Fibroblast of pulmonary artery (primary cell): Measurements from ENCODE around the gene ZNF548.
A peak's percentile ranks its signal among the peaks of the same experiment; 100 is the strongest.

Source experiments
- DNase-seq: peaks from one replicate; pipeline ENCODE4 v3.0.0-alpha.2; 2010; ENCODE audit warnings: low read depth
- H3K4me3 ChIP-seq: replicated peaks from 2 replicates; pipeline ENCODE4 v1.5.1; 2011; ENCODE audit warnings: low read depth, mild to moderate bottlenecking, control low read depth, low read length, moderate library complexity
- TF ChIP-seq, protein P1 (sequence below): IDR thresholded peaks from 2 replicates; pipeline ENCODE4 v1.5.1; 2011; ENCODE audit warnings: mild to moderate bottlenecking, control low read depth, low read length, inconsistent platforms; ENCODE audit errors: missing control alignments

The ZNF548 gene

GRCh38 chr19:57389730-57390598, at the start of gene ZNF548:
Gene ZNF548 (plus strand): TSS chr19:57389854. CDS start chr19:57390100, 246 bp downstream.
- peak; percentile 100 for DNase-seq
- TF ChIP-seq, protein P1, sequence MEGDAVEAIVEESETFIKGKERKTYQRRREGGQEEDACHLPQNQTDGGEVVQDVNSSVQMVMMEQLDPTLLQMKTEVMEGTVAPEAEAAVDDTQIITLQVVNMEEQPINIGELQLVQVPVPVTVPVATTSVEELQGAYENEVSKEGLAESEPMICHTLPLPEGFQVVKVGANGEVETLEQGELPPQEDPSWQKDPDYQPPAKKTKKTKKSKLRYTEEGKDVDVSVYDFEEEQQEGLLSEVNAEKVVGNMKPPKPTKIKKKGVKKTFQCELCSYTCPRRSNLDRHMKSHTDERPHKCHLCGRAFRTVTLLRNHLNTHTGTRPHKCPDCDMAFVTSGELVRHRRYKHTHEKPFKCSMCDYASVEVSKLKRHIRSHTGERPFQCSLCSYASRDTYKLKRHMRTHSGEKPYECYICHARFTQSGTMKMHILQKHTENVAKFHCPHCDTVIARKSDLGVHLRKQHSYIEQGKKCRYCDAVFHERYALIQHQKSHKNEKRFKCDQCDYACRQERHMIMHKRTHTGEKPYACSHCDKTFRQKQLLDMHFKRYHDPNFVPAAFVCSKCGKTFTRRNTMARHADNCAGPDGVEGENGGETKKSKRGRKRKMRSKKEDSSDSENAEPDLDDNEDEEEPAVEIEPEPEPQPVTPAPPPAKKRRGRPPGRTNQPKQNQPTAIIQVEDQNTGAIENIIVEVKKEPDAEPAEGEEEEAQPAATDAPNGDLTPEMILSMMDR, result peak; percentile 22
- peak within 1 kb of the TSS; percentile 98 for H3K4me3 ChIP-seq

GRCh38 chr19:57342582-57342981, 47.1 kb upstream of the ZNF548 start:
- H3K4me3 ChIP-seq, result no peak overlapping the region
- no peak for DNase-seq
- TF ChIP-seq, protein P1, result no peak

- no peak overlapping the region for H3K4me3 ChIP-seq
- TF ChIP-seq, protein P1, result no peak
- peak; percentile 21 for DNase-seq
These were observed 41.5 kb upstream of the ZNF548 start for GRCh38 chr19:57348136-57348535.

- DNase-seq, result peak; percentile 96
- H3K4me3 ChIP-seq, result peak within 1 kb of the TSS; percentile 99
- TF ChIP-seq, protein P1, result no peak
These were observed 38.5 kb upstream of the ZNF548 start, which contains the start of gene ZNF304 for GRCh38 chr19:57350877-57351805. Gene ZNF304 (plus strand): TSS chr19:57351271. CDS start chr19:57351665, 394 bp downstream.

GRCh38 chr19:57351867-57352266, 37.8 kb upstream of the ZNF548 start:
- TF ChIP-seq, protein P1, result no peak
- no peak for DNase-seq
- peak overlapping the region; percentile 99 for H3K4me3 ChIP-seq

DNA sequence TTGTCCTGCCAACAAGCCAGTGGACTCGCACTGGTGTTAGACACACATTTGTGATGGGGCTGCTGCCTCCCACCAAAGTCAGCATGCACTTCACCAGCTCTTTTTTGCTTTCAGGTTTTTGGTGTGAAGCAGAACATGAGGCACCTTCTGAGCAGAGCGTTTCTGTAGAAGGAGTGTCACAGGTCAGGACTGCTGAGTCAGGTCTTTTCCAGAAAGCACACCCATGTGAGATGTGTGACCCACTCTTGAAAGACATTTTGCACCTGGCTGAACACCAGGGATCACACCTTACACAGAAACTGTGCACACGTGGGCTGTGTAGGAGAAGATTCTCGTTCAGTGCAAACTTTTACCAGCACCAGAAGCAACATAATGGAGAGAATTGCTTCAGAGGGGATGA, 33.7 kb upstream of the ZNF548 start:
- TF ChIP-seq, protein P1, result no peak
- no peak for DNase-seq
- no peak overlapping the region for H3K4me3 ChIP-seq
